Activated T-cell treated with anti-CD3 and anti-CD28 coated beads, Interleukin-2, amount 50 U/mL, for 72 hours (primary cell): ENCODE measurements around the gene SERPINF2. TPM values are rescaled to one million over a fixed set of nuclear protein-coding genes. Genes with fewer than 3 reads are reported as not detected.
"Not testable (repeated sequence)": the region's sequence is repeated elsewhere in the genome, so short reads cannot be mapped to it uniquely, and the experiment has no call there.

Source experiments
- ATAC-seq, 2 donors: fragments of 150-1000 bp; cut with Tn5 transposase; replicated peaks in 1 of 2; 2 replicates each; pipeline ENCODE4 v1.10.0; 2021; ENCODE audit warnings: moderate library complexity in 2 of 2, mild to moderate bottlenecking in 1 of 2
- DNase-seq, 2 donors: peaks; one replicate each; pipeline ENCODE4 v3.0.0; 2021 to 2022; ENCODE audit warnings: mixed read lengths in 1 of 2
- H3K27ac Mint-ChIP-seq: one replicate; pipeline ENCODE4 v1.8.0; 2022; ENCODE audit warnings: mild to moderate bottlenecking, moderate library complexity, mixed read lengths
- H3K27me3 Mint-ChIP-seq: one replicate; pipeline ENCODE4 v1.8.0; 2022; ENCODE audit warnings: low read depth, mixed read lengths
- H3K36me3 Mint-ChIP-seq, 2 donors: one replicate each; pipeline ENCODE4 v1.8.0; 2022; ENCODE audit warnings: mixed read lengths in 2 of 2, mild to moderate bottlenecking in 1 of 2; ENCODE audit not compliant: insufficient read depth in 2 of 2
- H3K4me1 Mint-ChIP-seq: one replicate; pipeline ENCODE4 v1.8.0; 2022; ENCODE audit warnings: low read depth, mixed read lengths
- H3K4me3 Mint-ChIP-seq, 2 donors: one replicate each; pipeline ENCODE4 v1.8.0; 2022; ENCODE audit warnings: mild to moderate bottlenecking in 2 of 2, mixed read lengths in 2 of 2, moderate library complexity in 2 of 2
- H3K9me3 Mint-ChIP-seq, 2 donors: one replicate each; pipeline ENCODE4 v1.8.0; 2022; ENCODE audit warnings: mixed read lengths in 2 of 2
- total RNA-seq, 2 donors: library from RNA; stranded (reverse); gene quantifications; one replicate each; pipeline ENCODE4 v1.2.3, GENCODE V29; 2022

Gene SERPINF2
- total RNA-seq, 2 donors from 2014 or later, result 0.89 to 1.6 TPM

GRCh38 chr17:1783834-1784611, 41.4 kb downstream of the SERPINF2 start:
- no peak overlapping the region for H3K4me3 Mint-ChIP-seq
- H3K36me3 Mint-ChIP-seq, result peaks cover 3 to 6% of the 10 kb centered on the region in 2 donors
- DNase-seq (no peak), ATAC-seq (no peak)
- H3K4me1 Mint-ChIP-seq, result no peaks in the 10 kb centered on the region
- no peak overlapping the region for H3K27ac Mint-ChIP-seq
- no peaks in the 10 kb centered on the region for H3K27me3 Mint-ChIP-seq
- no peaks in the 10 kb centered on the region for H3K9me3 Mint-ChIP-seq

GRCh38 chr17:1785930-1786329, 43.3 kb downstream of the SERPINF2 start:
- no peak overlapping the region for H3K27ac Mint-ChIP-seq
- no peak for ATAC-seq
- no peaks in the 10 kb centered on the region for H3K27me3 Mint-ChIP-seq
- no peak overlapping the region for H3K4me3 Mint-ChIP-seq
- peaks cover 3 to 6% of the 10 kb centered on the region in 2 donors for H3K36me3 Mint-ChIP-seq
- H3K9me3 Mint-ChIP-seq, result no peaks in the 10 kb centered on the region
- no peak for DNase-seq
- H3K4me1 Mint-ChIP-seq, result no peaks in the 10 kb centered on the region

- Mint-ChIP-seq H3K4me1 (no peaks in the 10 kb centered on the region), H3K36me3 (peaks cover 3 to 6% of the 10 kb centered on the region in 2 donors), H3K4me3 (no peak overlapping the region), H3K27ac (no peak overlapping the region), H3K27me3 (no peaks in the 10 kb centered on the region), H3K9me3 (no peaks in the 10 kb centered on the region)
- no peak for DNase-seq
- no peak for ATAC-seq
These were observed 44.0 kb downstream of the SERPINF2 start for GRCh38 chr17:1786708-1787107.

- DNase-seq (no peak), ATAC-seq (no peak)
- H3K4me1 Mint-ChIP-seq, result no peaks in the 10 kb centered on the region
- no peaks in the 10 kb centered on the region for H3K9me3 Mint-ChIP-seq
- H3K27me3 Mint-ChIP-seq, result no peaks in the 10 kb centered on the region
- H3K36me3 Mint-ChIP-seq, result peaks cover 3 to 6% of the 10 kb centered on the region in 2 donors
- no peak overlapping the region for H3K27ac Mint-ChIP-seq
- H3K4me3 Mint-ChIP-seq, result no peak overlapping the region
These were observed 44.7 kb downstream of the SERPINF2 start for GRCh38 chr17:1787301-1787902.

- Mint-ChIP-seq H3K9me3 (no peaks in the 10 kb centered on the region), H3K27ac (no peak overlapping the region), H3K27me3 (no peaks in the 10 kb centered on the region), H3K36me3 (peaks cover 3% of the 10 kb centered on the region in 2 donors), H3K4me3 (no peak overlapping the region), H3K4me1 (no peaks in the 10 kb centered on the region)
- ATAC-seq (no peak), DNase-seq (no peak)
These were observed 47.3 kb downstream of the SERPINF2 start for GRCh38 chr17:1789936-1790335.

GRCh38 chr17:1792495-1793446, 50.1 kb downstream of the SERPINF2 start:
- no peak overlapping the region for H3K27ac Mint-ChIP-seq
- no peak overlapping the region for H3K4me3 Mint-ChIP-seq
- ATAC-seq (no peak), DNase-seq (no peak)
- H3K36me3 Mint-ChIP-seq, result peaks cover 1 to 6% of the 10 kb centered on the region in 2 donors
- H3K4me1 Mint-ChIP-seq, result no peaks in the 10 kb centered on the region
- no peaks in the 10 kb centered on the region for H3K27me3 Mint-ChIP-seq
- H3K9me3 Mint-ChIP-seq, result no peaks in the 10 kb centered on the region

GRCh38 chr17:1793447-1793806, 50.8 kb downstream of the SERPINF2 start:
- Mint-ChIP-seq H3K4me3 (no peak overlapping the region), H3K27ac (no peak overlapping the region), H3K36me3 (peaks cover 1 to 6% of the 10 kb centered on the region in 2 donors), H3K4me1 (no peaks in the 10 kb centered on the region), H3K9me3 (no peaks in the 10 kb centered on the region), H3K27me3 (no peaks in the 10 kb centered on the region)
- ATAC-seq (no peak), DNase-seq (no peak)

GRCh38 chr17:1796800-1797199, 54.1 kb downstream of the SERPINF2 start:
- Mint-ChIP-seq H3K36me3 (peaks cover 1 to 8% of the 10 kb centered on the region in 2 donors), H3K27ac (no peak overlapping the region), H3K9me3 (no peaks in the 10 kb centered on the region), H3K27me3 (no peaks in the 10 kb centered on the region), H3K4me1 (no peaks in the 10 kb centered on the region), H3K4me3 (no peak overlapping the region)
- no peak for DNase-seq
- no peak for ATAC-seq

GRCh38 chr17:1797323-1797722, 54.7 kb downstream of the SERPINF2 start:
- no peak overlapping the region for H3K27ac Mint-ChIP-seq
- H3K4me3 Mint-ChIP-seq, result no peak overlapping the region
- DNase-seq (no peak), ATAC-seq (no peak)
- H3K27me3 Mint-ChIP-seq, result no peaks in the 10 kb centered on the region
- no peaks in the 10 kb centered on the region for H3K9me3 Mint-ChIP-seq
- peaks cover 1 to 9% of the 10 kb centered on the region in 2 donors for H3K36me3 Mint-ChIP-seq
- H3K4me1 Mint-ChIP-seq, result no peaks in the 10 kb centered on the region

GRCh38 chr17:1797846-1798245, 55.2 kb downstream of the SERPINF2 start:
- ATAC-seq, H3K36me3 Mint-ChIP-seq, H3K9me3 Mint-ChIP-seq, DNase-seq, H3K27ac Mint-ChIP-seq, H3K4me3 Mint-ChIP-seq, H3K4me1 Mint-ChIP-seq, H3K27me3 Mint-ChIP-seq: not testable (repeated sequence)

- Mint-ChIP-seq H3K9me3 (no peaks in the 10 kb centered on the region), H3K4me1 (no peaks in the 10 kb centered on the region), H3K36me3 (peaks cover 1 to 11% of the 10 kb centered on the region in 2 donors), H3K27me3 (no peaks in the 10 kb centered on the region), H3K4me3 (no peak overlapping the region), H3K27ac (no peak overlapping the region)
- ATAC-seq (no peak), DNase-seq (no peak)
These were observed 57.6 kb downstream of the SERPINF2 start for GRCh38 chr17:1800240-1800639.

GRCh38 chr17:1800712-1801111, 58.0 kb downstream of the SERPINF2 start:
- Mint-ChIP-seq H3K4me1 (no peaks in the 10 kb centered on the region), H3K27me3 (no peaks in the 10 kb centered on the region), H3K4me3 (no peak overlapping the region), H3K9me3 (no peaks in the 10 kb centered on the region), H3K27ac (no peak overlapping the region), H3K36me3 (peaks cover 1 to 11% of the 10 kb centered on the region in 2 donors)
- DNase-seq (no peak), ATAC-seq (no peak)

- Mint-ChIP-seq H3K4me3 (no peak overlapping the region), H3K9me3 (no peaks in the 10 kb centered on the region), H3K27me3 (no peaks in the 10 kb centered on the region), H3K36me3 (peaks cover under 1 to 9% of the 10 kb centered on the region in 2 donors), H3K27ac (no peak overlapping the region), H3K4me1 (no peaks in the 10 kb centered on the region)
- DNase-seq (no peak), ATAC-seq (no peak)
These were observed 59.8 kb downstream of the SERPINF2 start for GRCh38 chr17:1802429-1802828.
